Body of pancreas (tissue), 4 donors: ENCODE results near the gene ATPAF1.

Experiments
- POLR2A ChIP-seq, 3 donors: fragments of 450-650 bp; IDR thresholded peaks; one replicate each; pipeline ENCODE4 v1.6.1; 2016; ENCODE audit warnings: antibody characterized with exemption in 3 of 3, mild to moderate bottlenecking in 2 of 3
- TF ChIP-seq, protein P1 (sequence below), 7 experiments: fragments of 450-650 bp in 4 of 7; fragments of 200-600 bp in 3 of 7; sonication (generic) in 3 of 7; IDR thresholded peaks; one replicate each; pipeline ENCODE4 v1.5.1; 2016 to 2019; ENCODE audit warnings: antibody characterized with exemption in 7 of 7

DNA sequence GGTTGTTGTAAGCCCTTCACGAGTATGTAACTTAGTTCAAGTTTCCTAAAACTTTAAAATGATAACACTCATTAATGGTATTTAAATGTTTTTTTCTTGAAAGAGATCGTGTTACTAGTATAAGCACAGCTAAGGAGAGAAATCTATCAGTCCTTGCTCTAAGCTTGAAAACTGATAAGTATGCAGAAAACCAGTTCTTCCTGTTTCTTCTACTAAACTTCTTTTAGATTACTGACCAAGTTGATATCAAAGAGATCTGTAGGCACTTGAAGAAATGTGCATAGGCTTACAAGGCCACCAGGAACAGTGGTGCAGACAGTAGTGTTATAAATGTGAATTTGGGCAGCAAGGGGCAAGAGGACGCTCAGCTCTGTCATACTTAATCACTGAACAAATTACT, 46.8 kb upstream of the ATPAF1 start:
- TF ChIP-seq, protein P1, sequence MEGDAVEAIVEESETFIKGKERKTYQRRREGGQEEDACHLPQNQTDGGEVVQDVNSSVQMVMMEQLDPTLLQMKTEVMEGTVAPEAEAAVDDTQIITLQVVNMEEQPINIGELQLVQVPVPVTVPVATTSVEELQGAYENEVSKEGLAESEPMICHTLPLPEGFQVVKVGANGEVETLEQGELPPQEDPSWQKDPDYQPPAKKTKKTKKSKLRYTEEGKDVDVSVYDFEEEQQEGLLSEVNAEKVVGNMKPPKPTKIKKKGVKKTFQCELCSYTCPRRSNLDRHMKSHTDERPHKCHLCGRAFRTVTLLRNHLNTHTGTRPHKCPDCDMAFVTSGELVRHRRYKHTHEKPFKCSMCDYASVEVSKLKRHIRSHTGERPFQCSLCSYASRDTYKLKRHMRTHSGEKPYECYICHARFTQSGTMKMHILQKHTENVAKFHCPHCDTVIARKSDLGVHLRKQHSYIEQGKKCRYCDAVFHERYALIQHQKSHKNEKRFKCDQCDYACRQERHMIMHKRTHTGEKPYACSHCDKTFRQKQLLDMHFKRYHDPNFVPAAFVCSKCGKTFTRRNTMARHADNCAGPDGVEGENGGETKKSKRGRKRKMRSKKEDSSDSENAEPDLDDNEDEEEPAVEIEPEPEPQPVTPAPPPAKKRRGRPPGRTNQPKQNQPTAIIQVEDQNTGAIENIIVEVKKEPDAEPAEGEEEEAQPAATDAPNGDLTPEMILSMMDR (IDR thresholded peaks at IDR 0.05) = no peak
- no peak for TF ChIP-seq POLR2A (IDR thresholded peaks at IDR 0.05)
